Measurements from ENCODE around the gene TMEM89.

The TMEM89 gene

GRCh38 chr3:48652923-48653715 lies 31.6 kb upstream of the TMEM89 start:
- in situ Hi-C loops (cut with HindIII; ENCODE audit: low sequenced_read_pairs), result no loop called here
- no peak for TF ChIP-seq CTCF (IDR thresholded peaks at IDR 0.05; ENCODE audit: low read depth, low read length)
- H3K4me3 ChIP-seq (ENCODE audit: low read depth, low read length), result no peak overlapping the region

GRCh38 chr3:48651771-48652170 lies 30.2 kb upstream of the TMEM89 start:
- DNase-seq (ENCODE audit: low read depth, low spot score), result no peak
- in situ Hi-C loops (cut with HindIII; ENCODE audit: low sequenced_read_pairs), result no loop called here
- no peak overlapping the region for H3K4me3 ChIP-seq (ENCODE audit: low read depth, low read length)
- no peak for TF ChIP-seq CTCF (IDR thresholded peaks at IDR 0.05; ENCODE audit: low read depth, low read length)

More at GRCh38 chr3:48652923-48653715, 31.6 kb upstream of the TMEM89 start:
- no peak for DNase-seq (ENCODE audit: low read depth, low spot score)

GRCh38 chr3:48650723-48651122 lies 29.2 kb upstream of the TMEM89 start:
- H3K4me3 ChIP-seq (ENCODE audit: low read depth, low read length), result no peak overlapping the region
- in situ Hi-C loops (cut with HindIII; ENCODE audit: low sequenced_read_pairs), result no loop called here

GRCh38 chr3:48648188-48648850 lies 26.8 kb upstream of the TMEM89 start:
- H3K4me3 ChIP-seq (ENCODE audit: low read depth, low read length), result no peak overlapping the region

More at GRCh38 chr3:48650723-48651122, 29.2 kb upstream of the TMEM89 start:
- DNase-seq (ENCODE audit: low read depth, low spot score), result no peak
- no peak for TF ChIP-seq CTCF (IDR thresholded peaks at IDR 0.05; ENCODE audit: low read depth, low read length)

GRCh38 chr3:48647714-48648113 lies 26.1 kb upstream of the TMEM89 start:
- no peak overlapping the region for H3K4me3 ChIP-seq (ENCODE audit: low read depth, low read length)
- no peak for TF ChIP-seq CTCF (IDR thresholded peaks at IDR 0.05; ENCODE audit: low read depth, low read length)
- in situ Hi-C loops (cut with HindIII; ENCODE audit: low sequenced_read_pairs), result no loop called here
- DNase-seq (ENCODE audit: low read depth, low spot score), result no peak

More at GRCh38 chr3:48648188-48648850, 26.8 kb upstream of the TMEM89 start:
- in situ Hi-C loops (cut with HindIII; ENCODE audit: low sequenced_read_pairs), result no loop called here
- no peak for TF ChIP-seq CTCF (IDR thresholded peaks at IDR 0.05; ENCODE audit: low read depth, low read length)
- DNase-seq (ENCODE audit: low read depth, low spot score), result no peak

- in situ Hi-C loops (cut with HindIII; ENCODE audit: low sequenced_read_pairs), result no loop called here
- H3K4me3 ChIP-seq (ENCODE audit: low read depth, low read length), result no peak overlapping the region
- TF ChIP-seq CTCF (IDR thresholded peaks at IDR 0.05; ENCODE audit: low read depth, low read length), result no peak
- no peak for DNase-seq (ENCODE audit: low read depth, low spot score)
Observed at GRCh38 chr3:48644898-48645760, 23.6 kb upstream of the TMEM89 start.

Measured in astrocyte of the spinal cord (primary cell).